ENCODE data around the gene ASCL2.

The ASCL2 gene

DNA sequence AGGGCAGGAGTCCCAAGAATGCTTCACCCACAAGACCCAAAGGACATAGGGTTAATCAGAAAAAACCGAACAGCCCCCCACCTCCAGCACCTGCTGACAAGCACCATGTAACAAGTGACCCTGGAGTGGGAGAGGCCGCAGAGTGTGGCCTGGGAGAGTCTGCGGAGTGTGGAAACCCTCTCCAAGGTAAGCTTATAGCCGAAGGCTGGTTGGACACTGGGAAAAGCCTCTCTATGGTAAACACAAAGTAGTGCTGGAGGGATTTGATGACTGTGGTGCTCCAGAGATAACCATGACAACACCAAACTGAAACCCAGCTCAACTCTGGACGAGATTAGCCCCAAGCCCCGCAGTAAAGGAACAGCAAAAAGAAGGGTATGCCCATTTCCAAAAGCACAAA, 19.2 kb downstream of the ASCL2 start:
- H2AFZ ChIP-seq (ENCODE audit: low read depth, low read length) = no peak overlapping the region
- H2BK120ac ChIP-seq (ENCODE audit: low read depth, low read length) = no peak overlapping the region
- H3K4me1 ChIP-seq (ENCODE audit: control insufficient read depth, insufficient read depth, low read depth, low read length) = no peaks in the 10 kb centered on the region
- peaks cover 4% of the 10 kb centered on the region for H3K9me3 ChIP-seq (ENCODE audit: control insufficient read depth, low read length)
- no peak overlapping the region for H3K4me2 ChIP-seq (ENCODE audit: low read length, poor library complexity, severe bottlenecking)
- H2BK15ac ChIP-seq (ENCODE audit: low read depth, poor library complexity, severe bottlenecking) = no peak overlapping the region
- H3K4ac ChIP-seq (ENCODE audit: low read depth in 1 of 2, low read length in 2 of 2) = no peak overlapping the region
- no peak overlapping the region for H3K14ac ChIP-seq (ENCODE audit: low read length in 2 of 2)
- no peak for DNase-seq
- H3K4me3 ChIP-seq (ENCODE audit: insufficient read depth in 1 of 2, low read depth in 1 of 2, low read length in 2 of 2) = no peak overlapping the region
- WGBS = 95% methylated on average over 5 of the region's 6 CpGs
- H3K27ac ChIP-seq (ENCODE audit: low read length, poor library complexity, severe bottlenecking) = no peak overlapping the region
- no peak overlapping the region for H3K9ac ChIP-seq (ENCODE audit: low read length)
- no peak overlapping the region for H3K18ac ChIP-seq (ENCODE audit: low read depth in 1 of 2, low read length in 2 of 2)
- no peaks in the 10 kb centered on the region for H3K36me3 ChIP-seq (ENCODE audit: control insufficient read depth in 1 of 2, insufficient read depth in 2 of 2, low read depth in 1 of 2, low read length in 2 of 2)
- H3K23ac ChIP-seq (ENCODE audit: low read length in 2 of 2) = no peak overlapping the region
- peaks cover 30 to 36% of the 10 kb centered on the region in 2 experiments for H3K27me3 ChIP-seq (ENCODE audit: control insufficient read depth in 1 of 2, insufficient read depth in 1 of 2, low read length in 2 of 2)
- H2AK5ac ChIP-seq (ENCODE audit: low read length, severe bottlenecking) = no peak overlapping the region
- no peak overlapping the region for H4K91ac ChIP-seq (ENCODE audit: low read length)
- H3K79me1 ChIP-seq (replicated peaks; ENCODE audit: low read length, poor library complexity, severe bottlenecking) = no peaks in the 10 kb centered on the region
- H2BK12ac ChIP-seq (ENCODE audit: low read length in 2 of 2) = no peak overlapping the region
- no peak overlapping the region for H4K8ac ChIP-seq (ENCODE audit: low read length)
- no peak overlapping the region for H2BK5ac ChIP-seq (ENCODE audit: low read depth, low read length, poor library complexity, severe bottlenecking)

DNA sequence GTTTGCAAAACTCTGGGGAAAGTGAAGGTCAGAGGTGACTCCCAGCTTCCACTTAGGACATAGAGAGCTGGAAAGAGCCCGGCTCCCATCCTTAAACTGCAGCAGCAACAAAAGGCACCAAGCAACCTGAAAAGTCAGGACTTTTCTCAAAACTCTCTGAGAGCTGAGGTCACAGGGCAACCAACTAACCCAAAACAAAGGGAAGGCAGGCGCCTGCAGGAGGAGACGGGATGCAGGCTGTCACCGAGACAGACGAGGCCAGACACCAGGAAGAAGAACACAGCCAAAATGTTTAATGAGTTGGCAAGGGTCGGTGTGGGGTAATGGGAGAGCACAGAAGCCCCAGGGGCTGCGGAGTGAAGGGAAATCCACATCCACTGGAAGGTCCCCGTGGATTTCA, 19.9 kb downstream of the ASCL2 start:
- H3K27ac ChIP-seq (ENCODE audit: low read length, poor library complexity, severe bottlenecking) = no peak overlapping the region
- H3K23ac ChIP-seq (ENCODE audit: low read length in 2 of 2) = no peak overlapping the region
- H3K14ac ChIP-seq (ENCODE audit: low read length in 2 of 2) = no peak overlapping the region
- H3K9me3 ChIP-seq (ENCODE audit: control insufficient read depth, low read length) = peaks cover 4% of the 10 kb centered on the region
- H2AFZ ChIP-seq (ENCODE audit: low read depth, low read length) = no peak overlapping the region
- no peak overlapping the region for H2BK5ac ChIP-seq (ENCODE audit: low read depth, low read length, poor library complexity, severe bottlenecking)
- no peak overlapping the region for H3K4me3 ChIP-seq (ENCODE audit: insufficient read depth in 1 of 2, low read depth in 1 of 2, low read length in 2 of 2)
- H3K79me1 ChIP-seq (replicated peaks; ENCODE audit: low read length, poor library complexity, severe bottlenecking) = no peaks in the 10 kb centered on the region
- H4K8ac ChIP-seq (ENCODE audit: low read length) = no peak overlapping the region
- no peak overlapping the region for H3K9ac ChIP-seq (ENCODE audit: low read length)
- H2BK15ac ChIP-seq (ENCODE audit: low read depth, poor library complexity, severe bottlenecking) = no peak overlapping the region
- no peak overlapping the region for H4K91ac ChIP-seq (ENCODE audit: low read length)
- H3K4ac ChIP-seq (ENCODE audit: low read depth in 1 of 2, low read length in 2 of 2) = no peak overlapping the region
- H3K4me1 ChIP-seq (ENCODE audit: control insufficient read depth, insufficient read depth, low read depth, low read length) = no peaks in the 10 kb centered on the region
- no peak overlapping the region for H2BK120ac ChIP-seq (ENCODE audit: low read depth, low read length)
- WGBS = 71% methylated on average over 8 of the region's 8 CpGs
- H3K27me3 ChIP-seq (ENCODE audit: control insufficient read depth in 1 of 2, insufficient read depth in 1 of 2, low read length in 2 of 2) = peaks cover 27 to 32% of the 10 kb centered on the region in 2 experiments
- no peak overlapping the region for H3K4me2 ChIP-seq (ENCODE audit: low read length, poor library complexity, severe bottlenecking)
- no peak overlapping the region for H3K18ac ChIP-seq (ENCODE audit: low read depth in 1 of 2, low read length in 2 of 2)
- DNase-seq = no peak
- H2AK5ac ChIP-seq (ENCODE audit: low read length, severe bottlenecking) = no peak overlapping the region
- no peak overlapping the region for H2BK12ac ChIP-seq (ENCODE audit: low read length in 2 of 2)
- H3K36me3 ChIP-seq (ENCODE audit: control insufficient read depth in 1 of 2, insufficient read depth in 2 of 2, low read depth in 1 of 2, low read length in 2 of 2) = no peaks in the 10 kb centered on the region

DNA sequence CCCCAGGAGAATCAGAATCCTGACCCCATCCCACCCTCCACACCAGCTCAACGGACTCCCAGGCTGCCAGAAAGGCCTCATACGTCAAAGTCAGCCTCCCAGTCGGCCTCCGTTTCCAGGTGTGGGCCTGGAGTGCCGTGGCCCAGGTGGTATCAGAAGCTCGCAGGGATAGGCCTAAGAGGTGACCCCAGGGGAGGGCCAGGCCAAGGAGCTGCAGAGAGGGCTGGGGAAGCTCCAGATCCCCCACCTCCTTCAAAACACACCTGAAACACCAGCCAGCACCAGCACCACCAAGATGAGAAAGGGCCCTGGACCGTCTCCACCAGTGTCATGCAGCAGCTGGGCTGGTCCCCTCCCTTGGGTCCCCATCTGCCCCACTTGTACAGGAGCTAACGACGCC, 20.3 kb downstream of the ASCL2 start:
- H3K4ac ChIP-seq (ENCODE audit: low read depth in 1 of 2, low read length in 2 of 2) = no peak overlapping the region
- no peak overlapping the region for H2AFZ ChIP-seq (ENCODE audit: low read depth, low read length)
- no peaks in the 10 kb centered on the region for H3K4me1 ChIP-seq (ENCODE audit: control insufficient read depth, insufficient read depth, low read depth, low read length)
- no peak overlapping the region for H2BK120ac ChIP-seq (ENCODE audit: low read depth, low read length)
- no peak overlapping the region for H3K27ac ChIP-seq (ENCODE audit: low read length, poor library complexity, severe bottlenecking)
- H3K14ac ChIP-seq (ENCODE audit: low read length in 2 of 2) = no peak overlapping the region
- no peak overlapping the region for H3K23ac ChIP-seq (ENCODE audit: low read length in 2 of 2)
- H3K9ac ChIP-seq (ENCODE audit: low read length) = no peak overlapping the region
- H3K4me2 ChIP-seq (ENCODE audit: low read length, poor library complexity, severe bottlenecking) = no peak overlapping the region
- H3K79me1 ChIP-seq (replicated peaks; ENCODE audit: low read length, poor library complexity, severe bottlenecking) = no peaks in the 10 kb centered on the region
- no peak overlapping the region for H4K91ac ChIP-seq (ENCODE audit: low read length)
- no peaks in the 10 kb centered on the region for H3K36me3 ChIP-seq (ENCODE audit: control insufficient read depth in 1 of 2, insufficient read depth in 2 of 2, low read depth in 1 of 2, low read length in 2 of 2)
- no peak overlapping the region for H2BK12ac ChIP-seq (ENCODE audit: low read length in 2 of 2)
- 70% methylated on average over 9 of the region's 9 CpGs for WGBS
- DNase-seq = no peak
- peaks cover 4% of the 10 kb centered on the region for H3K9me3 ChIP-seq (ENCODE audit: control insufficient read depth, low read length)
- H3K18ac ChIP-seq (ENCODE audit: low read depth in 1 of 2, low read length in 2 of 2) = no peak overlapping the region
- no peak overlapping the region for H2BK15ac ChIP-seq (ENCODE audit: low read depth, poor library complexity, severe bottlenecking)
- no peak overlapping the region for H3K4me3 ChIP-seq (ENCODE audit: insufficient read depth in 1 of 2, low read depth in 1 of 2, low read length in 2 of 2)
- no peak overlapping the region for H4K8ac ChIP-seq (ENCODE audit: low read length)
- no peak overlapping the region for H2BK5ac ChIP-seq (ENCODE audit: low read depth, low read length, poor library complexity, severe bottlenecking)
- H2AK5ac ChIP-seq (ENCODE audit: low read length, severe bottlenecking) = no peak overlapping the region
- H3K27me3 ChIP-seq (ENCODE audit: control insufficient read depth in 1 of 2, insufficient read depth in 1 of 2, low read length in 2 of 2) = peaks cover 27 to 32% of the 10 kb centered on the region in 2 experiments

DNA sequence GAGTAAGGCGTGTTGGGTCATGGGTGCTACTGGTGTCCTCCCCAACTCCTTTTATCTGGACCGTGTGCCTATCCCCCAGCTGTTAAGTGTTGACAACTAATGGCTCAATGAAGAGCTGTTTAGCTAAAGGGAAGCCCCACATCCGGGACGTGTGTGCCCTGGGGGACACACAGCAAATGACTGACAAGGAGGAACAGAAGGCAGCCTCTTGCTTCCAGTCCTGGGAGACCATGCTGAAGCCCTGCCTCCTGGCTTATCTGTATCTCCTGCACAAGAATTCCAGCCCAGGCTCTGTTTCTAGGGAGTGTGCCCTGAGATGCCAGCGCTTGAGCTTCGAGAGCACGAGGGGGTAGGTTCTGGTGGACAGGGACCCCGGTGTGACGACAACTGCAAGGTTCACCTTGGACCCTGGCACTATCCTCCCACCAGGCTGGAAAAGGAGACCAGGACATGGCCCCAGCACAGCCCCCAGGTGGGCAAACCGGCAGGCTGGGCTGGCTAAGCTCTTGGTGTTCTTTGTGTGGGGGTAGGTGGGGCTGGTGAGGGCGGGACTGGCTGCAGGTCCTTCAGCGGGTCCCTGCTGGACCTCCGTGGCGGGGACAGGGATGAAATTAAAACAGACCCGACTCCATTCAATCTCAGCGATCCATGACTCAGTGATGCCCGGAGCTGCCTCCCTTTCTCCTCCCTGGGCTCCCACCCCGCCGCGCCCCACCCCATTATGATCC, 21.0 kb downstream of the ASCL2 start:
- Histone ChIP-seq H3K79me1 (replicated peaks; ENCODE audit: low read length, poor library complexity, severe bottlenecking) (no peaks in the 10 kb centered on the region), H3K4ac (ENCODE audit: low read depth in 1 of 2, low read length in 2 of 2) (no peak overlapping the region), H2BK15ac (ENCODE audit: low read depth, poor library complexity, severe bottlenecking) (no peak overlapping the region), H2BK120ac (ENCODE audit: low read depth, low read length) (no peak overlapping the region), H3K9ac (ENCODE audit: low read length) (no peak overlapping the region), H3K4me2 (ENCODE audit: low read length, poor library complexity, severe bottlenecking) (no peak overlapping the region), H2BK12ac (ENCODE audit: low read length in 2 of 2) (no peak overlapping the region), H3K36me3 (ENCODE audit: control insufficient read depth in 1 of 2, insufficient read depth in 2 of 2, low read depth in 1 of 2, low read length in 2 of 2) (no peaks in the 10 kb centered on the region), H4K91ac (ENCODE audit: low read length) (no peak overlapping the region), H3K4me3 (ENCODE audit: insufficient read depth in 1 of 2, low read depth in 1 of 2, low read length in 2 of 2) (no peak overlapping the region), H3K23ac (ENCODE audit: low read length in 2 of 2) (no peak overlapping the region), H3K27me3 (ENCODE audit: control insufficient read depth in 1 of 2, insufficient read depth in 1 of 2, low read length in 2 of 2) (peaks cover 27 to 32% of the 10 kb centered on the region in 2 experiments), H2AK5ac (ENCODE audit: low read length, severe bottlenecking) (no peak overlapping the region), H3K9me3 (ENCODE audit: control insufficient read depth, low read length) (peaks cover 4% of the 10 kb centered on the region), H3K27ac (ENCODE audit: low read length, poor library complexity, severe bottlenecking) (no peak overlapping the region), H3K4me1 (ENCODE audit: control insufficient read depth, insufficient read depth, low read depth, low read length) (no peaks in the 10 kb centered on the region), H2AFZ (ENCODE audit: low read depth, low read length) (no peak overlapping the region), H3K18ac (ENCODE audit: low read depth in 1 of 2, low read length in 2 of 2) (no peak overlapping the region), H2BK5ac (ENCODE audit: low read depth, low read length, poor library complexity, severe bottlenecking) (no peak overlapping the region), H4K8ac (ENCODE audit: low read length) (no peak overlapping the region), H3K14ac (ENCODE audit: low read length in 2 of 2) (no peak overlapping the region)
- 83% methylated on average over 18 of the region's 20 CpGs for WGBS
- no peak for DNase-seq

Measured in mesenchymal stem cell (in vitro differentiated cells and primary cell).